ENCODE measurements around the gene MST1.

DNA sequence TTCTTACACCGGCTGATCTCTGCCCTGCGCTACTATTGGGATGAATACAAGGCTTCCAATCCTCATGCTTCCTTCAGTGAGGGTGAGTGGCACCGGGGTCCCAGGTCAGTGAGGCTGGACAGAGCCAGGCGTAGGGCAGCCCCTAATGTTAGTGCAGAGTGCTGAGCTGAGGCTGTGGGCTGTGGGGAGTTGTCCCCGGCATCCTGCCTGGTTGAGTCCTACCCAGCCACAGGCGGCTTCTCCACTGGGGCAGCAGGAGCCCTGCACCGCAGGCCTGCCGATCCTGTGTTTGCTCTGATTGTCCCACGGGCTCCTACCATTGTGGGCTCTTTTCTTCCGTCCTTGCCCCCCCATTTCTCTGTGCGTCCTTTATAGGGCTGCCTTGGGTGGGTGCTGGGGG is 13.4 kb upstream of the MST1 start:
- TF ChIP-seq, protein P1, sequence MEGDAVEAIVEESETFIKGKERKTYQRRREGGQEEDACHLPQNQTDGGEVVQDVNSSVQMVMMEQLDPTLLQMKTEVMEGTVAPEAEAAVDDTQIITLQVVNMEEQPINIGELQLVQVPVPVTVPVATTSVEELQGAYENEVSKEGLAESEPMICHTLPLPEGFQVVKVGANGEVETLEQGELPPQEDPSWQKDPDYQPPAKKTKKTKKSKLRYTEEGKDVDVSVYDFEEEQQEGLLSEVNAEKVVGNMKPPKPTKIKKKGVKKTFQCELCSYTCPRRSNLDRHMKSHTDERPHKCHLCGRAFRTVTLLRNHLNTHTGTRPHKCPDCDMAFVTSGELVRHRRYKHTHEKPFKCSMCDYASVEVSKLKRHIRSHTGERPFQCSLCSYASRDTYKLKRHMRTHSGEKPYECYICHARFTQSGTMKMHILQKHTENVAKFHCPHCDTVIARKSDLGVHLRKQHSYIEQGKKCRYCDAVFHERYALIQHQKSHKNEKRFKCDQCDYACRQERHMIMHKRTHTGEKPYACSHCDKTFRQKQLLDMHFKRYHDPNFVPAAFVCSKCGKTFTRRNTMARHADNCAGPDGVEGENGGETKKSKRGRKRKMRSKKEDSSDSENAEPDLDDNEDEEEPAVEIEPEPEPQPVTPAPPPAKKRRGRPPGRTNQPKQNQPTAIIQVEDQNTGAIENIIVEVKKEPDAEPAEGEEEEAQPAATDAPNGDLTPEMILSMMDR (IDR thresholded peaks at IDR 0.05): no peak
- TF ChIP-seq POLR2AphosphoS5 (IDR thresholded peaks at IDR 0.05) (no peak), POLR2A (IDR thresholded peaks at IDR 0.05) (no peak)

Measured in transverse colon (tissue), 4 donors.